PC-9 (cell line): Measurements from ENCODE around the gene CNTNAP2. TPM values are rescaled to one million over a fixed set of nuclear protein-coding genes. Genes with fewer than 3 reads are reported as not detected.

Source experiments
- BruUV-seq: library from RNA; stranded (reverse); fragments of 400-500 nt; replicated peaks from 2 replicates; lab custom pipeline; 2021; lab: Mats Ljungman, UMichigan
- CTCF ChIA-PET: fragments of 300-600 bp; sonication (Branson Sonifier 250); formaldehyde crosslinking; loops from one replicate; lab custom pipeline; 2022; ENCODE audit warnings: antibody characterized with exemption; lab: Charles Lee
- POLR2A ChIA-PET: fragments of 300-600 bp; sonication (Branson Sonifier 250); formaldehyde crosslinking; loops from one replicate; lab custom pipeline; 2022; ENCODE audit warnings: antibody characterized with exemption; ENCODE audit not compliant: unreplicated experiment; lab: Charles Lee
- DNase-seq, 2 experiments: peaks; one replicate each; pipeline versions ENCODE4 v3.0.0 to v3.0.0-alpha.2; 2015 to 2022; ENCODE audit warnings: mixed read lengths in 1 of 2
- H2AFZ ChIP-seq: fragments of 200-600 bp; sonication (generic); 2 replicates; pipeline ENCODE4 v1.8.1; 2017; ENCODE audit warnings: antibody characterized with exemption
- H3F3A ChIP-seq: fragments of 200-600 bp; sonication (generic); 2 replicates; pipeline ENCODE4 v1.8.1; 2017; ENCODE audit warnings: antibody characterized with exemption, mild to moderate bottlenecking, low read depth; ENCODE audit not compliant: insufficient read depth
- H3K27ac ChIP-seq: fragments of 200-600 bp; sonication (generic); 2 replicates; pipeline ENCODE4 v1.6.1; 2016; ENCODE audit warnings: mixed run types
- H3K27me3 ChIP-seq: fragments of 200-600 bp; sonication (generic); 2 replicates; pipeline ENCODE4 v1.6.1; 2016; ENCODE audit warnings: low read depth, mixed run types; ENCODE audit not compliant: insufficient read depth
- H3K36me3 ChIP-seq: fragments of 200-600 bp; sonication (generic); 2 replicates; pipeline ENCODE4 v1.6.1; 2016; ENCODE audit warnings: low read depth, mixed run types
- H3K4me1 ChIP-seq: fragments of 200-600 bp; sonication (generic); replicated peaks from 2 replicates; pipeline ENCODE4 v1.6.1; 2016; ENCODE audit warnings: mixed run types; ENCODE audit not compliant: insufficient read depth
- H3K4me2 ChIP-seq: fragments of 200-600 bp; sonication (generic); 2 replicates; pipeline ENCODE4 v1.6.1; 2017; ENCODE audit warnings: mixed run types
- H3K4me3 ChIP-seq: fragments of 200-600 bp; sonication (generic); 2 replicates; pipeline ENCODE4 v1.6.1; 2016; ENCODE audit warnings: mixed run types
- H3K79me2 ChIP-seq: fragments of 200-600 bp; sonication (generic); 2 replicates; pipeline ENCODE4 v1.6.1; 2017; ENCODE audit warnings: low read depth, mixed run types
- H3K9me2 ChIP-seq: fragments of 200-600 bp; sonication (generic); 2 replicates; pipeline ENCODE4 v1.8.1; 2017; ENCODE audit warnings: mild to moderate bottlenecking; ENCODE audit not compliant: insufficient read depth
- H3K9me3 ChIP-seq: fragments of 200-600 bp; sonication (generic); 2 replicates; pipeline ENCODE4 v1.8.1; 2016; ENCODE audit warnings: low read depth; ENCODE audit not compliant: insufficient read depth
- H4K20me1 ChIP-seq: fragments of 200-600 bp; sonication (generic); 2 replicates; pipeline ENCODE4 v1.8.1; 2017; ENCODE audit not compliant: insufficient read depth
- EZH2 ChIP-seq: fragments of 200-600 bp; sonication (generic); IDR thresholded peaks from 2 replicates; pipeline ENCODE4 v1.8.0; 2017; ENCODE audit warnings: antibody characterized with exemption, low read depth
- intact Hi-C: fragments of 100-400 bp; cut with micrococcal nuclease; formaldehyde crosslinking; loops from one replicate; pipeline ENCODE4 v1.10.0; 2022; ENCODE audit not compliant: unreplicated experiment
- total RNA-seq: library from RNA; stranded (reverse); gene quantifications from 2 replicates; pipeline ENCODE4 v1.2.3, GENCODE V29; 2021
- TF ChIP-seq, protein P1 (sequence below): fragments of 200-600 bp; sonication (generic); conservative IDR thresholded peaks from 2 replicates; pipeline ENCODE4 v1.6.1; 2017; ENCODE audit warnings: mixed run types, antibody characterized with exemption, mild to moderate bottlenecking, moderate library complexity

CNTNAP2 gene
- total RNA-seq, 1 experiment from 2014 or later: not detected

DNA sequence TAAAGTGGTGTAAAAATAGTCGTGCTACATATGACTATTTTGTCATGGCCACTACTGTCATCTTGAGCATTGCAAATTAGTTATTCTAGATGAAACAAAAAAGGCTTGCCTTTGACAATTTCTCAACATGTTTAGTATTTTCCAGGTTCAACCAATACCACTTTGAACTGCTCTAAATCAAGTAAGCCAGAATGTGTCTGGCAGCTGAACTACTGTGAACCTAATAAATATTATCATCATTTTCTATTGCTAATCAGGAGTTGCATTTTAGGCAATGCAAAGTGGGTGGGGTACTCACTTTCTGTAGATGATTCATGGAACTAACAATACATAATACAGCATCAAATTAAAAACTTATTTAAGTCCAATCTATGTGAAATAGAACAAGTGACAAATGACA is 877.2 kb downstream of the CNTNAP2 start:
- ChIA-PET POLR2A (no interaction called here), CTCF (no interaction called here)
- no peak for TF ChIP-seq EZH2
- TF ChIP-seq, protein P1, sequence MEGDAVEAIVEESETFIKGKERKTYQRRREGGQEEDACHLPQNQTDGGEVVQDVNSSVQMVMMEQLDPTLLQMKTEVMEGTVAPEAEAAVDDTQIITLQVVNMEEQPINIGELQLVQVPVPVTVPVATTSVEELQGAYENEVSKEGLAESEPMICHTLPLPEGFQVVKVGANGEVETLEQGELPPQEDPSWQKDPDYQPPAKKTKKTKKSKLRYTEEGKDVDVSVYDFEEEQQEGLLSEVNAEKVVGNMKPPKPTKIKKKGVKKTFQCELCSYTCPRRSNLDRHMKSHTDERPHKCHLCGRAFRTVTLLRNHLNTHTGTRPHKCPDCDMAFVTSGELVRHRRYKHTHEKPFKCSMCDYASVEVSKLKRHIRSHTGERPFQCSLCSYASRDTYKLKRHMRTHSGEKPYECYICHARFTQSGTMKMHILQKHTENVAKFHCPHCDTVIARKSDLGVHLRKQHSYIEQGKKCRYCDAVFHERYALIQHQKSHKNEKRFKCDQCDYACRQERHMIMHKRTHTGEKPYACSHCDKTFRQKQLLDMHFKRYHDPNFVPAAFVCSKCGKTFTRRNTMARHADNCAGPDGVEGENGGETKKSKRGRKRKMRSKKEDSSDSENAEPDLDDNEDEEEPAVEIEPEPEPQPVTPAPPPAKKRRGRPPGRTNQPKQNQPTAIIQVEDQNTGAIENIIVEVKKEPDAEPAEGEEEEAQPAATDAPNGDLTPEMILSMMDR: no peak
- intact Hi-C loops: no loop called here
- no peak overlapping the region for H3K27ac ChIP-seq
- no peak overlapping the region for H3K4me3 ChIP-seq
- H3K4me2 ChIP-seq: no peak overlapping the region
- H3K36me3 ChIP-seq: no peaks in the 10 kb centered on the region
- no TSS peak for BruUV-seq
- no peaks in the 10 kb centered on the region for H3K79me2 ChIP-seq
- no peaks in the 10 kb centered on the region for H3K27me3 ChIP-seq
- H3K9me2 ChIP-seq: no peaks in the 10 kb centered on the region
- H3K4me1 ChIP-seq: no peaks in the 10 kb centered on the region
- H4K20me1 ChIP-seq: no peaks in the 10 kb centered on the region; the same call in 1 of the 2 replicates
- no peaks in the 10 kb centered on the region for H3F3A ChIP-seq
- no peak for DNase-seq
- H3K9me3 ChIP-seq: no peaks in the 10 kb centered on the region
- no peak overlapping the region for H2AFZ ChIP-seq

DNA sequence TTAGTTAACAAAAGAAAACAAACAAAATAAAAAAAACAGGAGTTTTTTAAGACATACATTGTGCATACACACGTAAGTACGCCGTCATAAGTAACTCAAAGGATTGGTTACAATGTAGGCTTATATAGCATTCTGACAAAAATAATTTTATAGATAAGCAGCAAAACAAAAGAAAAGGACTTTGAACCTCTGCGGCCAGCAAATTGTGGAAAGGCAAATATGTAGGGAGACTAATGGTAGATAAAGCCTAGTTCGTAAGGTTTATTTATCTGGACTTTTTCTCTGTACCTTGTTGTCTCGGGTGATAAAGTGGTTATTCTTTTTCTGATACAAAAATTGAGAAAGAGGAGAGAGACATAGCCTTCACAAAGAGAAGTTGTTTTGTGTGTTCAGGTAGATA is 891.9 kb downstream of the CNTNAP2 start:
- Histone ChIP-seq H3K4me3 (no peak overlapping the region), H2AFZ (no peak overlapping the region), H3K27ac (no peak overlapping the region), H3K79me2 (no peaks in the 10 kb centered on the region), H3F3A (no peaks in the 10 kb centered on the region), H4K20me1 (no peaks in the 10 kb centered on the region), H3K36me3 (no peaks in the 10 kb centered on the region), H3K27me3 (no peaks in the 10 kb centered on the region), H3K4me1 (no peaks in the 10 kb centered on the region), H3K9me2 (no peaks in the 10 kb centered on the region), H3K9me3 (no peaks in the 10 kb centered on the region), H3K4me2 (no peak overlapping the region)
- BruUV-seq: no TSS peak
- intact Hi-C loops: no loop called here
- TF ChIP-seq, protein P1: no peak
- no peak for TF ChIP-seq EZH2
- no peak for DNase-seq
- POLR2A ChIA-PET: no interaction called here
- CTCF ChIA-PET: no interaction called here

DNA sequence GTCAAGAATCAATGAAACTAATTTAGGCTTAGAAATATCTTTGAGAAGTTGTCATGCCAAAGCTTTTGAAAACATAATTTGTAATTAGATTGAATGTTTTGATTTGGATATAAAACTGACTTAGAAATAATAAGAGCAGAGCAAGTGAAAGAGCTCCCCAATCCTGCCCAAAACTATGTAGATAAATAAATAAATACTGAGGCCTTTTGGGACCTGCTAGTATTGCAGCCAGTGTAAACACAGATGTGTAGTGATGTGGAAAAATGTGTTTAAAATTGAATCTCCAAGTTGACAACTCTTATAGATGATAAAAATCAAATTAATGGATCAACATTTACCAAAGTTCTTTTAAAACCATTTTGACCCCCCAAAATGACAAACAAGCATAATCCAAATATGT is 896.1 kb downstream of the CNTNAP2 start:
- Histone ChIP-seq H3K4me3 (no peak overlapping the region), H3K27me3 (no peaks in the 10 kb centered on the region), H4K20me1 (no peaks in the 10 kb centered on the region), H3K4me2 (no peak overlapping the region), H3K36me3 (no peaks in the 10 kb centered on the region), H3F3A (no peaks in the 10 kb centered on the region; the same call in 1 of the 2 replicates), H3K9me2 (no peaks in the 10 kb centered on the region), H3K4me1 (no peaks in the 10 kb centered on the region), H3K27ac (no peak overlapping the region), H3K9me3 (no peaks in the 10 kb centered on the region), H3K79me2 (no peaks in the 10 kb centered on the region), H2AFZ (no peak overlapping the region)
- BruUV-seq: no TSS peak
- no peak for DNase-seq
- intact Hi-C loops: no loop called here
- ChIA-PET CTCF (no interaction called here), POLR2A (no interaction called here)
- TF ChIP-seq EZH2: no peak
- TF ChIP-seq, protein P1: no peak
